Ovary (tissue), 3 donors: ENCODE results near the gene NDUFV1.

Experiments
- EP300 ChIP-seq: sonication (generic); formaldehyde crosslinking; IDR thresholded peaks from one replicate; pipeline ENCODE4 v1.6.1; 2017; ENCODE audit warnings: antibody characterized with exemption
- POLR2A ChIP-seq: fragments of 450-650 bp; IDR thresholded peaks from one replicate; pipeline ENCODE4 v1.6.1; 2017; ENCODE audit warnings: antibody characterized with exemption, mild to moderate bottlenecking, moderate library complexity
- TF ChIP-seq, protein P1 (sequence below), 3 donors: fragments of 450-650 bp in 2 of 3; fragments of 200-600 bp in 1 of 3; IDR thresholded peaks; one replicate each; pipeline versions ENCODE4 v1.5.1 to v1.8.0; 2016 to 2022; ENCODE audit warnings: antibody characterized with exemption in 3 of 3, mild to moderate bottlenecking in 1 of 3
- donor health status: DM: no; HTN: no; CAD: no.

DNA sequence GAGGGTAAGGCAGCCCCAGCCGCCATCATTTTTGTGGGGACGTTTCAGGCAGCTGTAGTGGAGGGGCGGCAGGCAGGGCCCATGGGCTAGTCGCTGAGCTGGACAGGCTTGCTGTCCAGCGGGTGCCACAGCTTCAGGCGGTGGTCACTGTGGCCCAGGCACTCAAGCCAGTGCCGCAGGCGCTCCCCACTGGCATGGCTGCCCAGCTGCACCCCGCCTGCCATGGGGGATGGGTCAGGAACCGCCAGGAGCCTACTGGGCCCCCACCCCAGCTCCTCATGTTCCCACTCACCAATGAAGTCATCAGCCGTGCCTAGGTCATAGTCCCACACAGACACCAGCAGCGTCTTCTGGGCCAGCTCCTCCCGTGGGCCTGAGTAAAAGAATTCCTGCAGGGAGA lies 6.0 kb downstream of the NDUFV1 start:
- TF ChIP-seq, protein P1, sequence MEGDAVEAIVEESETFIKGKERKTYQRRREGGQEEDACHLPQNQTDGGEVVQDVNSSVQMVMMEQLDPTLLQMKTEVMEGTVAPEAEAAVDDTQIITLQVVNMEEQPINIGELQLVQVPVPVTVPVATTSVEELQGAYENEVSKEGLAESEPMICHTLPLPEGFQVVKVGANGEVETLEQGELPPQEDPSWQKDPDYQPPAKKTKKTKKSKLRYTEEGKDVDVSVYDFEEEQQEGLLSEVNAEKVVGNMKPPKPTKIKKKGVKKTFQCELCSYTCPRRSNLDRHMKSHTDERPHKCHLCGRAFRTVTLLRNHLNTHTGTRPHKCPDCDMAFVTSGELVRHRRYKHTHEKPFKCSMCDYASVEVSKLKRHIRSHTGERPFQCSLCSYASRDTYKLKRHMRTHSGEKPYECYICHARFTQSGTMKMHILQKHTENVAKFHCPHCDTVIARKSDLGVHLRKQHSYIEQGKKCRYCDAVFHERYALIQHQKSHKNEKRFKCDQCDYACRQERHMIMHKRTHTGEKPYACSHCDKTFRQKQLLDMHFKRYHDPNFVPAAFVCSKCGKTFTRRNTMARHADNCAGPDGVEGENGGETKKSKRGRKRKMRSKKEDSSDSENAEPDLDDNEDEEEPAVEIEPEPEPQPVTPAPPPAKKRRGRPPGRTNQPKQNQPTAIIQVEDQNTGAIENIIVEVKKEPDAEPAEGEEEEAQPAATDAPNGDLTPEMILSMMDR (IDR thresholded peaks at IDR 0.05), result no peak
- TF ChIP-seq POLR2A (no peak), EP300 (no peak)
